K562 (cell line): ENCODE results near the gene SAP30BP. TPM values are rescaled to one million over a fixed set of nuclear protein-coding genes. Genes with fewer than 3 reads are reported as not detected.

Experiments
- ATAC-seq: fragments of 200-7000 bp; cut with Tn5 transposase; 3 replicates; pipeline ENCODE4 v1.9.1; 2020; ENCODE audit warnings: moderate library complexity
- BruUV-seq: library from RNA; stranded (reverse); fragments of 400-500 nt; replicated peaks from 2 replicates; lab custom pipeline; 2021; lab: Mats Ljungman, UMichigan
- CTCF ChIA-PET: fragments of 300-600 bp; formaldehyde crosslinking; extraction: SDS; loops from one replicate; lab custom pipeline; 2021; ENCODE audit warnings: low intra/inter-chr PET ratio; lab: Yijun Ruan, JAX
- POLR2A ChIA-PET: fragments of 300-600, 350-650 bp; sonication (Branson Sonifier 250); formaldehyde crosslinking; extraction: SDS; loops from one replicate; lab custom pipeline; 2021; ENCODE audit warnings: antibody characterized with exemption, inconsistent platforms; lab: Yijun Ruan, JAX
- DNase-seq, 4 experiments: peaks; one replicate each; pipeline versions ENCODE4 v3.0.0 to v3.0.0-alpha.2; 2011 to 2018; ENCODE audit warnings: low spot score in 3 of 4, mixed read lengths in 3 of 4; ENCODE audit errors: extremely low read depth in 1 of 4
- FAIRE-seq: peaks from 2 replicates; lab custom pipeline; 2011; peaks lifted over from hg19 to GRCh38; lab: Jason Lieb, UNC
- H2AFZ ChIP-seq: 2 replicates; pipeline ENCODE4 v1.6.0; 2011; ENCODE audit warnings: low read depth, low read length, control low read depth, inconsistent platforms
- H3K27ac ChIP-seq: fragments of 200-600 bp; 3 replicates; pipeline ENCODE4 v1.8.0; 2011; ENCODE audit warnings: low read depth, mild to moderate bottlenecking, control low read depth, inconsistent platforms, low read length, moderate library complexity, mixed read lengths; ENCODE audit errors: extremely low read depth
- H3K27me3 ChIP-seq, 2 experiments: fragments of 300-600 bp in 1 of 2; 2 replicates in 1 of 2; 3 replicates in 1 of 2; pipeline versions ENCODE4 v1.6.0 to v1.8.0; 2011; ENCODE audit warnings: inconsistent platforms in 2 of 2, low read length in 2 of 2, mild to moderate bottlenecking in 1 of 2, mixed read lengths in 1 of 2, moderate library complexity in 1 of 2; ENCODE audit not compliant: control insufficient read depth in 2 of 2, insufficient read depth in 2 of 2
- H3K36me3 ChIP-seq: fragments of 300-600 bp; 3 replicates; pipeline ENCODE4 v1.8.0; 2011; ENCODE audit warnings: mild to moderate bottlenecking, low read length, inconsistent platforms; ENCODE audit not compliant: control insufficient read depth, insufficient read depth
- H3K4me1 ChIP-seq, 2 experiments: fragments of 200-600 bp in 1 of 2; replicated peaks in 1 of 2; 2 replicates in 1 of 2; 3 replicates in 1 of 2; pipeline versions ENCODE4 v1.5.1 to v1.8.0; 2011; ENCODE audit warnings: inconsistent platforms in 2 of 2, low read length in 2 of 2, mild to moderate bottlenecking in 1 of 2, mixed read lengths in 1 of 2, moderate library complexity in 1 of 2; ENCODE audit not compliant: control insufficient read depth in 2 of 2, insufficient read depth in 2 of 2
- H3K4me2 ChIP-seq: 2 replicates; pipeline ENCODE4 v1.6.1; 2011; ENCODE audit warnings: low read length, control low read depth, inconsistent platforms, mixed read lengths; ENCODE audit not compliant: insufficient read depth
- H3K4me3 ChIP-seq: fragments of 200-600 bp; sonication (generic), shearing (Covaris generic); 2 replicates; pipeline ENCODE4 v1.5.1; 2016; ENCODE audit warnings: control low read depth, inconsistent platforms
- H3K79me2 ChIP-seq: fragments of 200-600 bp; 3 replicates; pipeline ENCODE4 v1.8.0; 2011; ENCODE audit warnings: low read length, inconsistent platforms; ENCODE audit not compliant: control insufficient read depth, insufficient read depth
- H3K9ac ChIP-seq, 2 experiments: 2 replicates each; pipeline versions ENCODE4 v1.6.0 to v1.6.1; 2011; ENCODE audit warnings: low read depth in 2 of 2, low read length in 2 of 2, control low read depth in 1 of 2, inconsistent platforms in 1 of 2, mild to moderate bottlenecking in 1 of 2, mixed read lengths in 1 of 2; ENCODE audit not compliant: insufficient read depth in 1 of 2
- H3K9me1 ChIP-seq: one replicate; pipeline ENCODE4 v1.6.0; 2011; ENCODE audit warnings: inconsistent platforms, mild to moderate bottlenecking, low read length, moderate library complexity; ENCODE audit not compliant: control insufficient read depth, insufficient read depth
- H3K9me3 ChIP-seq: replicated peaks from 2 replicates; pipeline ENCODE4 v1.5.1; 2011; ENCODE audit warnings: low read depth, low read length, inconsistent platforms; ENCODE audit not compliant: control insufficient read depth, insufficient read depth
- H4K20me1 ChIP-seq: replicated peaks from 2 replicates; pipeline ENCODE4 v1.6.1; 2011; ENCODE audit warnings: low read length, inconsistent platforms, mixed read lengths; ENCODE audit not compliant: control insufficient read depth, insufficient read depth
- ARHGAP35 ChIP-seq: fragments of 450-650 bp; IDR thresholded peaks from 2 replicates; pipeline ENCODE4 v1.6.1; 2018; ENCODE audit not compliant: partially characterized antibody
- CHCHD3 ChIP-seq: fragments of 250-450 bp; sonication (Bioruptor Pico); IDR thresholded peaks from 2 replicates; pipeline ENCODE4 v2.1.2; 2022; ENCODE audit warnings: mild to moderate bottlenecking
- CXXC5 ChIP-seq: fragments of 250-450 bp; sonication (Bioruptor Pico); IDR thresholded peaks from 2 replicates; pipeline ENCODE4 v1.8.0; 2022; ENCODE audit warnings: inconsistent platforms, mild to moderate bottlenecking, moderate library complexity
- FOXJ2 ChIP-seq: fragments of 200-800 bp; sonication (Bioruptor generic); IDR thresholded peaks from 2 replicates; pipeline ENCODE4 v1.6.1; 2016; ENCODE audit warnings: missing genetic modification characterization, missing compliant biosample characterization
- SMAD1 ChIP-seq: fragments of 150-350 bp; IDR thresholded peaks from 2 replicates; pipeline ENCODE4 v1.6.1; 2014; ENCODE audit warnings: low read length, low read depth; ENCODE audit not compliant: partially characterized antibody
- TBL1XR1 ChIP-seq, 2 experiments: IDR thresholded peaks; 2 replicates each; pipeline ENCODE4 v1.6.1; 2012; ENCODE audit warnings: improper control_type of control experiment in 2 of 2, low read length in 2 of 2, mild to moderate bottlenecking in 1 of 2
- WHSC1 ChIP-seq: IDR thresholded peaks from one replicate; pipeline ENCODE4 v1.6.1; 2012; ENCODE audit warnings: low read length, control low read depth, inconsistent platforms
- YBX1 ChIP-seq: fragments of 450-650 bp; IDR thresholded peaks from 2 replicates; pipeline ENCODE4 v1.7.1; 2016; ENCODE audit warnings: mild to moderate bottlenecking
- ZNF282 ChIP-seq: sonication (generic); formaldehyde crosslinking; IDR thresholded peaks from 2 replicates; pipeline ENCODE4 v1.8.1; 2023; ENCODE audit warnings: missing genetic modification reagents
- ZNF561 ChIP-seq: fragments of 450-650 bp; formaldehyde crosslinking; conservative IDR thresholded peaks from 2 replicates; pipeline ENCODE4 v1.4.0; 2020; ENCODE audit warnings: mild to moderate bottlenecking, moderate library complexity
- WGBS: fragments of 100-300 bp; shearing (Covaris generic); methylation state at CpG from one replicate; pipeline ENCODE4 v1.1.6; 2016; ENCODE audit warnings: low coverage, mixed read lengths; ENCODE audit not compliant: insufficient coverage; ENCODE audit errors: missing lambda C conversion rate; 5-methylcytosine and 5-hydroxymethylcytosine counted together
- in situ Hi-C: fragments of 300-500 bp; cut with MboI; formaldehyde crosslinking; loops from 4 replicates; pipeline ENCODE4 v1.15.0; 2018; ENCODE audit warnings: inconsistent platforms, mixed read lengths
- intact Hi-C: fragments of 100-400 bp; cut with micrococcal nuclease; formaldehyde crosslinking; loops from 2 replicates; pipeline ENCODE4 v1.14.2; 2022
- polyA plus RNA-seq, 8 experiments: library from polyadenylated mRNA; depleted of rRNA in 4 of 8; stranded (reverse) in 5 of 8; unstranded in 3 of 8; fragments of >200 nt; fragmentation: Nextera tagmentation in 2 of 8; fragmentation: Illumina TruSeq in 1 of 8; extraction: Ambion mirVana in 2 of 8; extraction: Trizol in 1 of 8; gene quantifications; 2 replicates each; pipeline versions ENCODE4 v1.2.1 to v1.2.3, GENCODE V29; 2011 to 2014; ENCODE audit warnings: inconsistent platforms in 1 of 8, missing spikeins in 1 of 8
- total RNA-seq, 7 experiments: library from RNA; depleted of rRNA in 6 of 7; stranded (reverse); fragments of >200 nt in 6 of 7; fragmentation: Illumina TruSeq in 2 of 7; extraction: Trizol in 2 of 7; gene quantifications; 2 replicates each; pipeline versions ENCODE4 v1.2.1 to v1.2.3, GENCODE V29; 2011 to 2021; ENCODE audit warnings: low replicate concordance in 1 of 7
- TF ChIP-seq, protein P1 (sequence below): fragments of 200-800 bp; sonication (Bioruptor generic); IDR thresholded peaks from 2 replicates; pipeline ENCODE4 v1.6.1; 2016; ENCODE audit warnings: missing genetic modification characterization, missing compliant biosample characterization

The SAP30BP gene
- total and polyA plus RNA-seq, 9 of the 15 experiments (the other 6 are each of a cell fraction or from before 2014, with no cell fraction given) = 45.3 to 154 (median 71.7) TPM

- CTCF ChIA-PET = interaction anchor here (0.6 to 2.7 kb wide), 6 partner anchors 21 to 126 kb away, joined by 4 to 26 read pairs (median 8); no protein-coding TSS in a partner anchor
- no peak for TF ChIP-seq WHSC1
- TF ChIP-seq YBX1 = no peak
- TF ChIP-seq ARHGAP35 = no peak
- TF ChIP-seq SMAD1 = no peak
- TF ChIP-seq FOXJ2 (tag) = no peak
- TF ChIP-seq, protein P1, sequence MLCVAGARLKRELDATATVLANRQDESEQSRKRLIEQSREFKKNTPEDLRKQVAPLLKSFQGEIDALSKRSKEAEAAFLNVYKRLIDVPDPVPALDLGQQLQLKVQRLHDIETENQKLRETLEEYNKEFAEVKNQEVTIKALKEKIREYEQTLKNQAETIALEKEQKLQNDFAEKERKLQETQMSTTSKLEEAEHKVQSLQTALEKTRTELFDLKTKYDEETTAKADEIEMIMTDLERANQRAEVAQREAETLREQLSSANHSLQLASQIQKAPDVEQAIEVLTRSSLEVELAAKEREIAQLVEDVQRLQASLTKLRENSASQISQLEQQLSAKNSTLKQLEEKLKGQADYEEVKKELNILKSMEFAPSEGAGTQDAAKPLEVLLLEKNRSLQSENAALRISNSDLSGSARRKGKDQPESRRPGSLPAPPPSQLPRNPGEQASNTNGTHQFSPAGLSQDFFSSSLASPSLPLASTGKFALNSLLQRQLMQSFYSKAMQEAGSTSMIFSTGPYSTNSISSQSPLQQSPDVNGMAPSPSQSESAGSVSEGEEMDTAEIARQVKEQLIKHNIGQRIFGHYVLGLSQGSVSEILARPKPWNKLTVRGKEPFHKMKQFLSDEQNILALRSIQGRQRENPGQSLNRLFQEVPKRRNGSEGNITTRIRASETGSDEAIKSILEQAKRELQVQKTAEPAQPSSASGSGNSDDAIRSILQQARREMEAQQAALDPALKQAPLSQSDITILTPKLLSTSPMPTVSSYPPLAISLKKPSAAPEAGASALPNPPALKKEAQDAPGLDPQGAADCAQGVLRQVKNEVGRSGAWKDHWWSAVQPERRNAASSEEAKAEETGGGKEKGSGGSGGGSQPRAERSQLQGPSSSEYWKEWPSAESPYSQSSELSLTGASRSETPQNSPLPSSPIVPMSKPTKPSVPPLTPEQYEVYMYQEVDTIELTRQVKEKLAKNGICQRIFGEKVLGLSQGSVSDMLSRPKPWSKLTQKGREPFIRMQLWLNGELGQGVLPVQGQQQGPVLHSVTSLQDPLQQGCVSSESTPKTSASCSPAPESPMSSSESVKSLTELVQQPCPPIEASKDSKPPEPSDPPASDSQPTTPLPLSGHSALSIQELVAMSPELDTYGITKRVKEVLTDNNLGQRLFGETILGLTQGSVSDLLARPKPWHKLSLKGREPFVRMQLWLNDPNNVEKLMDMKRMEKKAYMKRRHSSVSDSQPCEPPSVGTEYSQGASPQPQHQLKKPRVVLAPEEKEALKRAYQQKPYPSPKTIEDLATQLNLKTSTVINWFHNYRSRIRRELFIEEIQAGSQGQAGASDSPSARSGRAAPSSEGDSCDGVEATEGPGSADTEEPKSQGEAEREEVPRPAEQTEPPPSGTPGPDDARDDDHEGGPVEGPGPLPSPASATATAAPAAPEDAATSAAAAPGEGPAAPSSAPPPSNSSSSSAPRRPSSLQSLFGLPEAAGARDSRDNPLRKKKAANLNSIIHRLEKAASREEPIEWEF (CRISPR knock-in tag) = no peak
- TF ChIP-seq ZNF561 = no peak
- TF ChIP-seq ZNF282 (CRISPR knock-in tag) = no peak
- TF ChIP-seq CHCHD3 (CRISPR knock-in tag) = no peak
- TF ChIP-seq CXXC5 (CRISPR knock-in tag) = no peak
- no peak for TF ChIP-seq TBL1XR1 (IDR thresholded peaks at IDR 0.05; ENCODE audit: low read length in 2 of 2)
These were observed 34.7 kb upstream of the SAP30BP start for GRCh38 chr17:75632428-75632827.

More at GRCh38 chr17:75632428-75632827, 34.7 kb upstream of the SAP30BP start:
- Histone ChIP-seq H3K36me3 (peaks cover 4% of the 10 kb centered on the region; the same call in 2 of the 3 replicates), H3K9ac (peak overlapping the region in 1 of 2 experiments; percentile 75; a peak in 2 of 4 replicates), H3K4me3 (no peak overlapping the region), H3K27me3 (no peaks in the 10 kb centered on the region), H3K27ac (no peak overlapping the region), H3K4me1 (peaks cover 19 to 62% of the 10 kb centered on the region in 2 experiments), H4K20me1 (0 out of 2 replicates have a peak, but pooled peaks cover 13% of the 10 kb centered on the region), H3K4me2 (no peak overlapping the region), H2AFZ (no peak overlapping the region), H3K79me2 (no peaks in the 10 kb centered on the region), H3K9me1 (no peaks in the 10 kb centered on the region), H3K9me3 (no peaks in the 10 kb centered on the region)
- intact Hi-C loops (no loop called here), in situ Hi-C loops (no loop called here)
- FAIRE-seq = peak; percentile 42
- ATAC-seq = no peak
- no peak for DNase-seq
- WGBS = 51% methylated on average over 10 of the region's 12 CpGs
- no TSS peak for BruUV-seq
- POLR2A ChIA-PET = interaction anchor here (0.5 to 2.0 kb wide), 11 partner anchors 9 to 387 kb away, joined by 3 to 8 read pairs (median 4); partner anchors contain the start of genes MIF4GD, RECQL5, SAP30BP and TMEM94
